ENCODE measurements around the gene REELD1. TPM values are rescaled to one million over a fixed set of nuclear protein-coding genes. Genes with fewer than 3 reads are reported as not detected.

Gene REELD1
- total RNA-seq, 1 donor from 2014 or later: not detected

GRCh38 chr4:146236216-146236615 lies 21.9 kb downstream of the REELD1 start:
- Mint-ChIP-seq H3K9me3 (no peaks in the 10 kb centered on the region), H3K27me3 (ENCODE audit: low read depth) (no peaks in the 10 kb centered on the region), H3K36me3 (ENCODE audit: low read depth) (no peaks in the 10 kb centered on the region), H3K4me1 (peaks cover 27% of the 10 kb centered on the region), H3K27ac (ENCODE audit: unreplicated experiment) (no peak overlapping the region), H3K4me3 (no peak overlapping the region)
- DNase-seq (ENCODE audit: low read depth, low spot score): no peak
- TF ChIP-seq, protein P1, sequence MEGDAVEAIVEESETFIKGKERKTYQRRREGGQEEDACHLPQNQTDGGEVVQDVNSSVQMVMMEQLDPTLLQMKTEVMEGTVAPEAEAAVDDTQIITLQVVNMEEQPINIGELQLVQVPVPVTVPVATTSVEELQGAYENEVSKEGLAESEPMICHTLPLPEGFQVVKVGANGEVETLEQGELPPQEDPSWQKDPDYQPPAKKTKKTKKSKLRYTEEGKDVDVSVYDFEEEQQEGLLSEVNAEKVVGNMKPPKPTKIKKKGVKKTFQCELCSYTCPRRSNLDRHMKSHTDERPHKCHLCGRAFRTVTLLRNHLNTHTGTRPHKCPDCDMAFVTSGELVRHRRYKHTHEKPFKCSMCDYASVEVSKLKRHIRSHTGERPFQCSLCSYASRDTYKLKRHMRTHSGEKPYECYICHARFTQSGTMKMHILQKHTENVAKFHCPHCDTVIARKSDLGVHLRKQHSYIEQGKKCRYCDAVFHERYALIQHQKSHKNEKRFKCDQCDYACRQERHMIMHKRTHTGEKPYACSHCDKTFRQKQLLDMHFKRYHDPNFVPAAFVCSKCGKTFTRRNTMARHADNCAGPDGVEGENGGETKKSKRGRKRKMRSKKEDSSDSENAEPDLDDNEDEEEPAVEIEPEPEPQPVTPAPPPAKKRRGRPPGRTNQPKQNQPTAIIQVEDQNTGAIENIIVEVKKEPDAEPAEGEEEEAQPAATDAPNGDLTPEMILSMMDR (conservative IDR thresholded peaks at IDR 0.05): no peak

GRCh38 chr4:146237092-146237491 lies 22.8 kb downstream of the REELD1 start:
- peaks cover 32% of the 10 kb centered on the region for H3K4me1 Mint-ChIP-seq
- TF ChIP-seq, protein P1 (conservative IDR thresholded peaks at IDR 0.05): no peak
- H3K4me3 Mint-ChIP-seq: no peak overlapping the region
- H3K27ac Mint-ChIP-seq (ENCODE audit: unreplicated experiment): no peak overlapping the region
- H3K27me3 Mint-ChIP-seq (ENCODE audit: low read depth): no peaks in the 10 kb centered on the region
- H3K9me3 Mint-ChIP-seq: no peaks in the 10 kb centered on the region
- no peak for DNase-seq (ENCODE audit: low read depth, low spot score)
- no peaks in the 10 kb centered on the region for H3K36me3 Mint-ChIP-seq (ENCODE audit: low read depth)

DNA sequence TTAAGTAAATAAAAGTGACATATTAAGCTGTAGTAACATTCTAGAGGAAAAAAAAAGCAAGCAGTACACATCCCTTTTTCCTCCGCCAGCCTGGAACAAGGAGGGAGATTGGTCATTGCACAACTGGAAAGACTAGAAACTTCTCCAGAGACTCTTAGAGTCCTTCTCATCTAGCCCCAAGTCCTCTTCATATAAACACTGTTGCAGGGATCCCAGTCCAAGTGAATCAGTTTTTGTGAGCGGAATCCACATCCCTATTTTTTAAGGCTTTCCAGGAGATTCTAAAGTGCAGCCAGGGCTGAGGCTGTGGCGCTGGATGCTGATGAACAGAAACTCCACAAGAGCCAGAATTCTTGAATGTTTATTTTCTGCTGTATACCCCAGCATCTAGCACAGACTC lies 23.8 kb downstream of the REELD1 start:
- H3K9me3 Mint-ChIP-seq: no peaks in the 10 kb centered on the region
- H3K36me3 Mint-ChIP-seq (ENCODE audit: low read depth): no peaks in the 10 kb centered on the region
- H3K4me3 Mint-ChIP-seq: no peak overlapping the region
- DNase-seq (ENCODE audit: low read depth, low spot score): no peak
- TF ChIP-seq, protein P1 (conservative IDR thresholded peaks at IDR 0.05): no peak
- H3K27me3 Mint-ChIP-seq (ENCODE audit: low read depth): no peaks in the 10 kb centered on the region
- no peak overlapping the region for H3K27ac Mint-ChIP-seq (ENCODE audit: unreplicated experiment)
- peaks cover 32% of the 10 kb centered on the region for H3K4me1 Mint-ChIP-seq

- TF ChIP-seq, protein P1 (conservative IDR thresholded peaks at IDR 0.05): peak; percentile 42
- no peak for DNase-seq (ENCODE audit: low read depth, low spot score)
- H3K36me3 Mint-ChIP-seq (ENCODE audit: low read depth): no peaks in the 10 kb centered on the region
- H3K4me1 Mint-ChIP-seq: peaks cover 17% of the 10 kb centered on the region
- no peak overlapping the region for H3K4me3 Mint-ChIP-seq
- no peak overlapping the region for H3K27ac Mint-ChIP-seq (ENCODE audit: unreplicated experiment)
- no peaks in the 10 kb centered on the region for H3K27me3 Mint-ChIP-seq (ENCODE audit: low read depth)
- H3K9me3 Mint-ChIP-seq: no peaks in the 10 kb centered on the region
Measured at GRCh38 chr4:146243141-146243882, 29.0 kb downstream of the REELD1 start.

DNA sequence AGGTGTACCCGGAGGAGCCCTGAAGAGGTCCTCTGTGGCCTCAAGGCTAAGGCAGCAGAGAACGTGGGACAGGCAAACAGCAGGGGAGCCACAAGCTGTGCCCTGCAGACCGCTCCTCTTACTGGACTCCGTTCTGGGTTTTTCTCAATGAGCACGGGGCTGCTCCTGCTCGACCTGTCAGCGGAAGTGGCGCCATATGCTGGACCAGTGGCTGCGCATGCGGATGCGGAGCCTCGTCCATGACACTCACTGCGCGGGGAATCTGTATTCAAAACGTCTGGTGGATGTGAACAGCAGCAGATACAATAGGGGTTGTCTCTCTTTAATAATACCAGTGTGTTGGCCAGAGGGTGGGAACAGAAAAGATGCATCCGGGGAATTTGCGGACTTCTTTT lies 29.5 kb downstream of the REELD1 start:
- TF ChIP-seq, protein P1 (conservative IDR thresholded peaks at IDR 0.05): no peak
- Mint-ChIP-seq H3K27me3 (ENCODE audit: low read depth) (no peaks in the 10 kb centered on the region), H3K4me3 (no peak overlapping the region), H3K27ac (ENCODE audit: unreplicated experiment) (no peak overlapping the region), H3K36me3 (ENCODE audit: low read depth) (no peaks in the 10 kb centered on the region), H3K9me3 (no peaks in the 10 kb centered on the region), H3K4me1 (peaks cover 15% of the 10 kb centered on the region)
- no peak for DNase-seq (ENCODE audit: low read depth, low spot score)
